HG03175 (cell line): ENCODE results near the gene SPTB.

Experiments
- ATAC-seq: cut with Tn5 transposase; IDR thresholded peaks from one replicate; pipeline ENCODE4 v1.9.1; 2021; ENCODE audit warnings: mild to moderate bottlenecking, moderate library complexity; ENCODE audit not compliant: unreplicated experiment

SPTB gene

GRCh38 chr14:64732536-64733120 lies 147.1 kb downstream of the SPTB start:
- ATAC-seq: no peak

DNA sequence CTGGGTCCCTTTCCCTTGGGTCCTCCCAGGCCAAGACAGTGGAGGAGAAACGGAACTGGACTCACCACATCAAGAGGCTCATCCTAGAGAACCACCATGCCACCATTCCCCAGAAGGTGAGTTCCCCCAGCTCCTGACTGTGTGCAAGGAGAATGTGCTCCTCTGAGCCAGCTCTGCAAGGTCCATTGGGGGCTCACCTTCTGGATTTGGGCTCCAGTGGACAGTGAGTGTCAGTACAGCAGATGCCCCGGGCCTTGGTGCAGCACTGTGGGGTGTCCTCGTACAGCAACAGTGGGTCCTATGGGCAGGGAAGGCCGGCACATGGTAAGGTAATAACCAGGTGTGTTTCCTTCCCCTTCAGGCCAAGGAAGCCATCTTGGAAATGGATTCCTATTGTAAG lies 147.6 kb downstream of the SPTB start:
- no peak for ATAC-seq

- no peak for ATAC-seq
These were observed 148.5 kb downstream of the SPTB start for GRCh38 chr14:64731141-64731581.

DNA sequence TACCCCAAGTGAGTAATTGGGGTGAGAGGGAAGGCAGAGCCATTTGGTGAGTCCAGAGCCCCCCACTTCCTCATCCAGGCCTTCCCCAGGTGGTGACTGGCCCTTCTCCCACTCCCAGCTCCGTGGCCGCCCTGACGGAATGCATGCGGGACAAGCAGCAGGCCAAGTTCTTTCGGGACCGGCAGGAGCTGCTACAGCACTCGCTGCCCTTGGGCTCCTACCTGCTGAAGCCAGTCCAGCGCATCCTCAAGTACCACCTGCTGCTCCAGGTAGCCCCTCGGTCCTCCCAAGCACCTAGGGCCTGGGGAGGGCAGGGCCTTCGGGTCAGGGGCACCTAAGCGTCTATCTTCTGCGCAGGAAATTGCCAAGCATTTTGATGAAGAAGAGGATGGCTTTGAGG lies 149.0 kb downstream of the SPTB start:
- ATAC-seq: no peak

DNA sequence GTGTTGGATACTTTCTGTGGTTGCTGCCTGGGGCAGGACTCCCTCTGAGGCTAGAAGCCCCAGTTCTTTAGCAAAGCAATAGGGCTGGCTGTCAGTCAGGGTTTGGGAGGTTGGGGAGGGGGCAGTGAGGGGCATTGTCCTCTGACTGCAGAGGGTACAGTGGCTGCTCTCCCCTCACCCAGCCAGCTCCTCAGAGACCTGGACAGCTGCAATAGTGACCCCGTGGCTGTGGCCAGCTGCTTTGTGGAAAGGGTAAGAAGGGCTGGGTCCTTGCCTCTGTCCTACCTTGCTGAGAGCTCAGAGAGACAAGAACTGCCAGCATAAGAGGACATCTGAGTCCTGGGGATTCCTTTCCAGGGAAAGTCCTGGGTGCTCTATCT lies 149.7 kb downstream of the SPTB start:
- ATAC-seq: no peak

DNA sequence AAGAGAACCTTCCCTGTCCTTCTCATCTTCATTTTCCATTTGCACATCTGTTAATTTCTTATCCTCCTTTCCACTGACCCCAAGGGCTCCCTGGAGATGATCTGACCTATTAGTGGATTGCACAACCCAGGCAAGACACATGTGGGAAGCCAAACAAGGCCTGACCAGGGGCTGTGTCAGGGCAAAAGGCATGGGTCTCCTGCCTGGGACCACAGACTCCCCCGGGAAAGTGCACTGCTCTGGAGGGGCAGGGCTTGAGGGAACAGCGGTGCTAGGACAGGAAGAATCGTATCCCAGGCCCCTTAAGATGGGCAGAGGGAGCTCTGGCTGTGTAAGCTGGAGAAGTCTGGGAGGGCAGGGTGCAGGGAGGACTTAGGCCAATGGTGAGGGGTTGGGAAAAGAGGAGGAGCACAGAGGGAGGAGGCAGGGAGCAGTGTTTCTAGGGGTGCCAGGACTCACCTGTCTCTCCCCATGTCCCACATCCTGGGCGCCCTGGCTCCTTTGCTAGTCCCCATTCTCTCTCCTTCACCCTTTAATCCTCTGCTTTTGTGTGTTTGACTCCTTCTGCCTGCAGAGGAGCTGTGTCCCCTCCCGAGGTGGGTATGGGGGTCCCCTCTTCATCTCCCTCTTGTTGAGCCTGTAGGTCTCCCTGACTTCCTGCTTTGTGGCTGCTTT lies 150.2 kb downstream of the SPTB start:
- ATAC-seq: no peak

DNA sequence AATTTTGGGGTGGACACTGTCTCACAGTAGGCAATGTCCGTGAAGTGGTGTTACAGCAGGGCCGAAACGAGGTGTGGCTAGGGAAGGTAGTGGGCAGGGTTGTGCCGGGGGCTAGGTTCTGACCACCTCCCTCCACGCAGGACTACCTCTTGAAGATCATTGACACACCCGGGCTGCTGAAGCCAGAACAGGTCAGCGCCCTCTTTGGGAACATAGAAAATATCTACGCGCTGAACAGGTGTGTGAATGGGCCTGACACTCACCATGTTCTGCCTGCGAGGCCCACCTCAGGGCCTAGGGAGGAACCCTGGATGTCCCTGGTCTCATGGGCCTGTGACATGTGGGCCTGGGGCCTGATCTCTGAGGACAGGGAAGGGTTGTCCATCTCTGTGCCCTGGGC lies 150.9 kb downstream of the SPTB start:
- ATAC-seq: no peak

GRCh38 chr14:64728106-64728505 lies 151.6 kb downstream of the SPTB start:
- no peak for ATAC-seq

DNA sequence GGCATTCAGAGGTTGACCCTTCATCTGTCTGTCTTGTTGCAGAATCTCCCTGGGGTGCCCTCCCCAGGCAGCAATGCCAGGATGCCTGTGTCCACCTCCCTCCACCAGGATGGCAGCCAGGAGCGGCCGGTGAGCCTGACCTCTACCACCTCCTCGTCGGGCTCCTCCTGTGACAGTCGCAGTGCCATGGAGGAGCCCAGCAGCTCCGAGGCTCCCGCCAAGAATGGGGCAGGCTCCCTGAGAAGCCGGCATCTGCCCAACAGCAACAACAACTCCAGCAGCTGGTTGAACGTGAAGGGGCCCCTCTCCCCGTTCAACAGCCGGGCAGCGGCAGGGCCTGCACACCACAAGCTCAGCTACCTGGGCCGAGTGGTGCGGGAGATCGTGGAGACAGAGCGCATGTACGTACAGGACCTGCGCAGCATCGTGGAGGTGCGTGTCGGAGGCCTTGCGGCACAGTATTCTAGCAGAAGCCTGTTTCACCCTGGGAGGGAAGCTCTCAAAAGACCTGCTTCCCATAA lies 152.1 kb downstream of the SPTB start:
- ATAC-seq: no peak

GRCh38 chr14:64726585-64726890 lies 153.2 kb downstream of the SPTB start:
- ATAC-seq: no peak

GRCh38 chr14:64725879-64726584 lies 153.7 kb downstream of the SPTB start:
- no peak for ATAC-seq

- ATAC-seq: no peak
These were observed 154.4 kb downstream of the SPTB start for GRCh38 chr14:64725261-64725815.

- no peak for ATAC-seq
These were observed 155.2 kb downstream of the SPTB start for GRCh38 chr14:64724578-64724930.

DNA sequence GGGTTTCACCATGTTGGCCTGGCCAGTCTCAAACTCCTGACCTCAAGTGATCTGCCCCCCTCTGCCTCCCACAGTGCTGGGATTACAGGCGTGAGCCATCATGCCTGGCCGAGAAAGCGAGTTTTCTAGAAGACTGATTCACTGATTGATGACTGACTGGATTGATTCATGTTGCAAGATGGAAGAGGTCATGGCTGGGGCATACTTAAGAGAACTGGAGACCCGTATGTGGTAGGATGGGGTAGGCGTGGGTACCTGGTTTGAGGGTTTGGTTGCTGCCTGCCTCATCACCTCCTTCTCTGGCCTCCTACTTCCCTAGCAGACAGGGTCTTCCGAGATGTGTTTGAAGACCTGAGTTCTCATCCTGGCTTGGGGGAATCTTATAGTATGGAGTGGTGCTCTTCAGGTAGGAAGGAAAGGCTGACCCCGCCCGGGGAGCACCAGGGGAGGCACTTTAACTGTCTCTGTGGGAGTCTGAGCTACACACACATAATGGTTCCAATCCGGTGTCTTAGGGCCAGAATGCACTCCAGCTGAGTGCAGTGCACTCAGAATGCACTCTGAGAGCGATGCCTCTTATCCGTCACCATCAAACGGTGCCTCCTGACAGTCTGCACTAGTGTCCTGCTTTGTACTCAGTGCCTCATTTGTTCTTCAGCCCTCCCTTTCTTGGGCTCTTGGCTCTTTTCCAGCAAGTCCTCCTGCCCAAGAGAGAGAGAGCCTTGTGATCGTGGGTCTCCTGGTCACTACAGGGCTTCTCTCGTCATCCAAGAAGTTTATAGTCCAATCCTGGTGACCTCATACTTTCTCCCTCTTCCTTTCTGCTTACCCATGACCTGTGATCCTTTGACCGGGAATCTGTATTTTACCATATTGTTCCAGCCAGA lies 155.8 kb downstream of the SPTB start:
- no peak for ATAC-seq

DNA sequence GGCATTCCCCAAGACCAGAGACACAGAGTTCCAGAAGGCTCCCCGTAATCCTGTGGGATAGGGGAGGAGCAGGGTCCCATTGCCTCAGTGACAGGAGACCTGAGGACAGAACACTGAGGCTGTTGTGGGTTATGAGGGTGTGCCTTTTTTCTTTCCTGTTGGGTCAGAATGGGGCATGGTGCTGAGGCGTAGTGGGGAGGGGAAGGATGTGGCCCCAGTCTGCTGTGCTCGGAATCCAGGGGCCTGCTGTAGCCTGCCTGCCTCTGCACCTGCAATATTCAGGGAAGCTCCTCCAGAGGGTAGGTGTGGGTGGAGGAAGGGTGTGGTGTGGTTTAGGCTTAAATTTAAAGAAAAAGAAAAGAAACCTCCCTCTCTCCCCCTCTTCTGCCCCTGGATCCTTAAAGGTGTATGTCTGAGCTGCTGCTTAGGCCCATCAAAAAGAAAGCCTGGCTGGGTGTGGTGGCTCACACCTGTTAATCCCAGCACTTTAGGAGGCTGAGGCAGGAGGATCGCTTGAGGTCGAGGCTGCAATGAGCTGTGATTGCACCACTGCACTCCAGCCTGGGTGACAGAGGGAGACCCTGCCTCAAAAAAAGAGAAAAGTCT lies 156.8 kb downstream of the SPTB start:
- no peak for ATAC-seq

DNA sequence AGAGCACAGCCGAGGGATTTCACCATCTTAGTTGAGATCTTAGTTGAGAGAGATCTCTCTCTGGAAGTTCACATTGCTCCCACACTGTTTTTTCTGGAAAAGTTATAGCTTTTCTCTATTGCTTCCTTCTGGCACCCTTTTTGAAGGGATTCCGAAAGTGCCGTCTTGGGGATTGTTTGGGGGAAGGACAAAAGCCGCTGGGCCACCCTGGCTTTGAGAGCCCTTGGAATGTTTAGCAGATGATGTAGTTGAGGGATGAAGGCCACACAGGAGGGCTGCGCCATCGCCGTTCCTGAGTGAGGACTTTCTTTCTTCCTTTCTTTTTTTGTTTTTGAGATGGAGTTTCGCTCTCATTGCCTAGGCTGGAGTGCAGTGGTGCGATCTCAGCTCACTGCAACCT lies 157.8 kb downstream of the SPTB start:
- no peak for ATAC-seq

GRCh38 chr14:64721391-64721791 lies 158.3 kb downstream of the SPTB start:
- no peak for ATAC-seq

GRCh38 chr14:64720131-64720576 lies 159.6 kb downstream of the SPTB start:
- no peak for ATAC-seq

- no peak for ATAC-seq
These were observed 160.1 kb downstream of the SPTB start for GRCh38 chr14:64719601-64720000.

DNA sequence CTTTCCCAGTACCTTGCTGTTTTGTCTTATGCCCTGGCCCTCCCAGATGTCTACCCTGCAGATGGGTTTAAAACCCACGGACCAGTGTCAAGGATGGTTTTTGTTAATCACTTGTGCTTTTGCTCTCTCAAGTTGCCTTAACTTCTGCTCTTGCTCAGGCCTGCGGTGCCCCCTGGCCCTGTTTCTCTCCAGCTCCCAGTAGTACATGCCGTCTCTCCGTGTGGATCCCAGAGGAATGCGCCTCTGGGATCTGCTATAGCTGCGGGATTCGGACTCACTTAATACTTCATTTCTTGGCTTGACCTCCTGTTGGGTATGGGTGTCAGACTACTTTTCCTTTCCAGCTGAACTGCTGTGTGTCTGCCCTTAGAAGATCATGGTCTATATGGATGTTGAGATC lies 160.9 kb downstream of the SPTB start:
- no peak for ATAC-seq

GRCh38 chr14:64717870-64718269 lies 161.8 kb downstream of the SPTB start:
- ATAC-seq: no peak
